Astrocyte (in vitro differentiated cells and primary cell): Measurements from ENCODE around the gene MICAL2.

Source experiments
- CTCF ChIP-seq: IDR thresholded peaks from 2 replicates; pipeline ENCODE4 v1.5.1; 2011; ENCODE audit warnings: low read depth, mild to moderate bottlenecking, inconsistent platforms, low read length, moderate library complexity; ENCODE audit not compliant: insufficient read depth
- EZH2 ChIP-seq: IDR thresholded peaks from 2 replicates; pipeline ENCODE4 v1.6.1; 2012; ENCODE audit warnings: mild to moderate bottlenecking, low read length, inconsistent platforms; ENCODE audit not compliant: insufficient read depth

- TF ChIP-seq CTCF, result no peak
- TF ChIP-seq EZH2, result no peak
Measured at GRCh38 chr11:12106501-12106900, 3.9 kb upstream of the MICAL2 start.
